Measurements from ENCODE around the gene ANAPC2. TPM values are rescaled to one million over a fixed set of nuclear protein-coding genes. Genes with fewer than 3 reads are reported as not detected.

ANAPC2 gene
- total RNA-seq, 2 experiments from 2014 or later: 34.8 to 90.4 TPM

DNA sequence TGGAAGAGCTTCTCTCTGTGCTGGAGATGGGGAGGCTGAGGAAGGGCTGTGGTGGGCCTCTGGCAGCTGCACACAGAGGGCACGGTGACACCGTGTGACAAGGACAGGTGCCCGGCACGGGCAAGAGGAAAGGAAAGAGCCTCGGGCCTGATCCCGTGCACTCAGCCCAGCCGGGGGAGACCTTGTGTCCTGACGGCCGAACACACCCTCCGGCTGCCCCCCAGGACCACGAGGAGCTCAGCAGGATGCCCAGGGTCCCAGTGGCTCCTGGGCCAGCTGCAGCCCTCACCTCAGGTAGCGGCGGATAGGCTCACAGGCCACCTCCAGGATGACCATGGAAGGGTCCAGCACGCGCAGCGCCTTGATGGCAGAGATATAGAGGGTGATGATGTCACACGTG is 5.5 kb downstream of the ANAPC2 start:
- ChIA-PET CTCF (ENCODE audit: unreplicated experiment) (no interaction called here), POLR2A (interaction anchor here (1.0 kb wide), 1 partner anchor 32 kb away, joined by 6 read pairs; no protein-coding TSS in a partner anchor)
- peaks cover 16% of the 10 kb centered on the region for H3K79me2 ChIP-seq (ENCODE audit: insufficient read depth, low read depth, low read length)
- peaks cover 15% of the 10 kb centered on the region for H3K4me1 ChIP-seq (ENCODE audit: insufficient read depth, low read length, poor library complexity, severe bottlenecking)
- DNase-seq (ENCODE audit: low spot score): no peak
- H2AFZ ChIP-seq (ENCODE audit: low read length): no peak overlapping the region
- H3K4me3 ChIP-seq (ENCODE audit: low read depth, low read length, poor library complexity, severe bottlenecking): no peak overlapping the region
- peaks cover 6% of the 10 kb centered on the region; the same call in 1 of the 2 replicates for H4K20me1 ChIP-seq (ENCODE audit: insufficient read depth, low read length)
- no peaks in the 10 kb centered on the region for H3K9me3 ChIP-seq (ENCODE audit: low read length)
- intact Hi-C loops (cut with micrococcal nuclease; ENCODE audit: unreplicated experiment): no loop called here
- H3K4me2 ChIP-seq (ENCODE audit: low read length): no peak overlapping the region
- no peak for TF ChIP-seq EZH2phosphoT487 (IDR thresholded peaks at IDR 0.05; ENCODE audit: borderline replicate concordance, low read depth, low read length)
- TF ChIP-seq, protein P1, sequence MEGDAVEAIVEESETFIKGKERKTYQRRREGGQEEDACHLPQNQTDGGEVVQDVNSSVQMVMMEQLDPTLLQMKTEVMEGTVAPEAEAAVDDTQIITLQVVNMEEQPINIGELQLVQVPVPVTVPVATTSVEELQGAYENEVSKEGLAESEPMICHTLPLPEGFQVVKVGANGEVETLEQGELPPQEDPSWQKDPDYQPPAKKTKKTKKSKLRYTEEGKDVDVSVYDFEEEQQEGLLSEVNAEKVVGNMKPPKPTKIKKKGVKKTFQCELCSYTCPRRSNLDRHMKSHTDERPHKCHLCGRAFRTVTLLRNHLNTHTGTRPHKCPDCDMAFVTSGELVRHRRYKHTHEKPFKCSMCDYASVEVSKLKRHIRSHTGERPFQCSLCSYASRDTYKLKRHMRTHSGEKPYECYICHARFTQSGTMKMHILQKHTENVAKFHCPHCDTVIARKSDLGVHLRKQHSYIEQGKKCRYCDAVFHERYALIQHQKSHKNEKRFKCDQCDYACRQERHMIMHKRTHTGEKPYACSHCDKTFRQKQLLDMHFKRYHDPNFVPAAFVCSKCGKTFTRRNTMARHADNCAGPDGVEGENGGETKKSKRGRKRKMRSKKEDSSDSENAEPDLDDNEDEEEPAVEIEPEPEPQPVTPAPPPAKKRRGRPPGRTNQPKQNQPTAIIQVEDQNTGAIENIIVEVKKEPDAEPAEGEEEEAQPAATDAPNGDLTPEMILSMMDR (conservative IDR thresholded peaks at IDR 0.05; ENCODE audit: low read length): no peak
- no TSS peak for BruUV-seq (replicated peaks)
- H3K36me3 ChIP-seq (ENCODE audit: insufficient read depth, low read length): peaks cover 67% of the 10 kb centered on the region
- H3K9me2 ChIP-seq (ENCODE audit: insufficient read depth, low read length): no peaks in the 10 kb centered on the region
- no peak overlapping the region for H3K27ac ChIP-seq (ENCODE audit: low read depth, low read length, poor library complexity, severe bottlenecking)

DNA sequence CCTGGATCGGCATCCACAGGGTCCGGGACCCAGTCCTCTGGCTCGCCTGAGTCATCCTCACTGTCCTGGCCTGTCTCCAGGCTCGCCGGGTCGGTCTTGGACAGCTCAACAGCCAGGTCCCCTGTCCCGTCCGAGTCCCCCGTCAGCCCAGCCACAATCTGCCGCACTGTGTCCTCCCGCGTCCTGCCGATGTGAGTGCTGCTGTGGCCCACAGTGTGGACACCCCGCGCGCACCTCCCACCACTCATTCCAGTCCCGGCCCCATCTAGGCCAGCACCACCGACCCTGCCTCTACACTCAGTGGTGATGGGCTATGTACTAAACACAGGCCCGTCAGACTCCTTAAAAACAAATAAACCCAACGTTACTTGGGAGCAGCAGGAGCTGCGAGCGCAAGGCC is 6.7 kb downstream of the ANAPC2 start:
- intact Hi-C loops (cut with micrococcal nuclease; ENCODE audit: unreplicated experiment): no loop called here
- DNase-seq (ENCODE audit: low spot score): no peak
- H3K79me2 ChIP-seq (ENCODE audit: insufficient read depth, low read depth, low read length): peaks cover 4% of the 10 kb centered on the region; the same call in 1 of the 2 replicates
- POLR2A ChIA-PET: no interaction called here
- no peaks in the 10 kb centered on the region; the same call in 1 of the 2 replicates for H4K20me1 ChIP-seq (ENCODE audit: insufficient read depth, low read length)
- H2AFZ ChIP-seq (ENCODE audit: low read length): no peak overlapping the region
- no TSS peak for BruUV-seq (replicated peaks)
- no peak overlapping the region for H3K4me3 ChIP-seq (ENCODE audit: low read depth, low read length, poor library complexity, severe bottlenecking)
- H3K27ac ChIP-seq (ENCODE audit: low read depth, low read length, poor library complexity, severe bottlenecking): no peak overlapping the region
- H3K4me1 ChIP-seq (ENCODE audit: insufficient read depth, low read length, poor library complexity, severe bottlenecking): peaks cover 5% of the 10 kb centered on the region
- CTCF ChIA-PET (ENCODE audit: unreplicated experiment): no interaction called here
- H3K9me2 ChIP-seq (ENCODE audit: insufficient read depth, low read length): no peaks in the 10 kb centered on the region
- no peak overlapping the region for H3K4me2 ChIP-seq (ENCODE audit: low read length)
- H3K9me3 ChIP-seq (ENCODE audit: low read length): no peaks in the 10 kb centered on the region
- peaks cover 71% of the 10 kb centered on the region for H3K36me3 ChIP-seq (ENCODE audit: insufficient read depth, low read length)
- TF ChIP-seq, protein P1 (conservative IDR thresholded peaks at IDR 0.05; ENCODE audit: low read length): no peak
- TF ChIP-seq EZH2phosphoT487 (IDR thresholded peaks at IDR 0.05; ENCODE audit: borderline replicate concordance, low read depth, low read length): no peak

DNA sequence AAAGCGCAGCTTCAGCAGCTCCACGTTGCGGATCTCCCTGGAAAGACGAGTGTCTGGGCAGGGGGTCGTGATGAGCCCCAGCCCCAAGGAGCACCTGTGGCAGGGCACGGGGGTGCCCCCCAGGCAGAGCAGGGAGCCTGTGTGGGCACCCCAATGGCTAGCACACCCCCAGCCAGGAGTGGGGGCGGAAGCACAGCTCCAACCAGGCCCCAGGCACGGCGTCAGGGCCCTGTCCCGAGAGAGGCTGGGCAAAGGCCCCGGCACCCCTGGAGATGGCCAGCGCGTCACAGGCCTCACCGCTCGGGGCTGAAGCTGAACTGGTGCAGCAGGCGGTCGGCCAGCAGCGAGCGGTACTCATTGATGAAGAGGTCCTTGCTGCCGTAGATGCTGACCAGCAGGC is 7.9 kb downstream of the ANAPC2 start:
- Histone ChIP-seq H2AFZ (ENCODE audit: low read length) (no peak overlapping the region), H3K36me3 (ENCODE audit: insufficient read depth, low read length) (peaks cover 62% of the 10 kb centered on the region), H3K9me3 (ENCODE audit: low read length) (no peaks in the 10 kb centered on the region), H3K4me1 (ENCODE audit: insufficient read depth, low read length, poor library complexity, severe bottlenecking) (no peaks in the 10 kb centered on the region), H3K27ac (ENCODE audit: low read depth, low read length, poor library complexity, severe bottlenecking) (no peak overlapping the region), H3K4me3 (ENCODE audit: low read depth, low read length, poor library complexity, severe bottlenecking) (no peak overlapping the region), H3K79me2 (ENCODE audit: insufficient read depth, low read depth, low read length) (no peaks in the 10 kb centered on the region), H4K20me1 (ENCODE audit: insufficient read depth, low read length) (no peaks in the 10 kb centered on the region; the same call in 1 of the 2 replicates), H3K9me2 (ENCODE audit: insufficient read depth, low read length) (no peaks in the 10 kb centered on the region), H3K4me2 (ENCODE audit: low read length) (no peak overlapping the region)
- DNase-seq (ENCODE audit: low spot score): no peak
- ChIA-PET POLR2A (no interaction called here), CTCF (ENCODE audit: unreplicated experiment) (no interaction called here)
- TF ChIP-seq EZH2phosphoT487 (IDR thresholded peaks at IDR 0.05; ENCODE audit: borderline replicate concordance, low read depth, low read length): no peak
- TF ChIP-seq, protein P1 (conservative IDR thresholded peaks at IDR 0.05; ENCODE audit: low read length): no peak
- BruUV-seq (replicated peaks): no TSS peak
- intact Hi-C loops (cut with micrococcal nuclease; ENCODE audit: unreplicated experiment): no loop called here
